ENCODE measurements around the gene ZNF638.

GRCh38 chr2:71465961-71466300 is 134.3 kb downstream of the ZNF638 start:
- TF ChIP-seq CTCF (conservative IDR thresholded peaks at IDR 0.05; ENCODE audit: low read depth, low read length), result no peak
- TF ChIP-seq POLR2A (IDR thresholded peaks at IDR 0.05; ENCODE audit: low read depth, low read length), result no peak
- TF ChIP-seq CEBPB (IDR thresholded peaks at IDR 0.05; ENCODE audit: low read depth, low read length), result no peak
- no peak for TF ChIP-seq RAD21 (IDR thresholded peaks at IDR 0.05; ENCODE audit: low read length)
- no peak for TF ChIP-seq RCOR1 (IDR thresholded peaks at IDR 0.05; ENCODE audit: insufficient replicate concordance, low read length)
- TF ChIP-seq MXI1 (IDR thresholded peaks at IDR 0.05; ENCODE audit: borderline replicate concordance, low read depth, low read length), result no peak
- no peak for TF ChIP-seq ELK1 (IDR thresholded peaks at IDR 0.05; ENCODE audit: borderline replicate concordance, low read depth, low read length)
- TF ChIP-seq FOS (IDR thresholded peaks at IDR 0.05; ENCODE audit: low read depth, low read length), result no peak
- no peak for TF ChIP-seq CHD1 (IDR thresholded peaks at IDR 0.05; ENCODE audit: low read depth, low read length)
- no peak for TF ChIP-seq RFX5 (IDR thresholded peaks at IDR 0.05; ENCODE audit: low read depth, low read length)
- TF ChIP-seq USF2 (IDR thresholded peaks at IDR 0.05; ENCODE audit: low read depth, low read length), result no peak
- no peak for TF ChIP-seq MAFK (IDR thresholded peaks at IDR 0.05; ENCODE audit: low read depth, low read length)
- TF ChIP-seq MAZ (IDR thresholded peaks at IDR 0.05; ENCODE audit: borderline replicate concordance, low read depth, low read length), result no peak
- TF ChIP-seq BHLHE40 (IDR thresholded peaks at IDR 0.05; ENCODE audit: low read depth, low read length), result no peak

Measured in IMR-90 (cell line).